CD14-positive monocyte (primary cell): ENCODE measurements around the gene SRPK2. TPM values are rescaled to one million over a fixed set of nuclear protein-coding genes. Genes with fewer than 3 reads are reported as not detected.

Source experiments
- DNase-seq, 3 donors: peaks; one replicate each; pipeline ENCODE4 v3.0.0-alpha.2; 2011 to 2022
- H2AFZ ChIP-seq: 2 replicates; pipeline ENCODE4 v1.6.0; 2012; ENCODE audit warnings: mild to moderate bottlenecking, low read depth, low read length, inconsistent platforms; ENCODE audit not compliant: insufficient read depth, poor library complexity, severe bottlenecking
- H3K27ac ChIP-seq, 2 donors: 1 replicate in 1 of 2; 2 replicates in 1 of 2; pipeline ENCODE4 v1.5.1; 2012 to 2013; ENCODE audit warnings: low read length in 2 of 2, control low read depth in 1 of 2, inconsistent platforms in 1 of 2, low read depth in 1 of 2, mild to moderate bottlenecking in 1 of 2
- H3K27me3 ChIP-seq, 2 donors: one replicate each; pipeline versions ENCODE4 v1.6.0 to v1.6.1; 2011 to 2013; ENCODE audit warnings: low read length in 2 of 2; ENCODE audit not compliant: control insufficient read depth in 2 of 2, insufficient read depth in 2 of 2
- H3K36me3 ChIP-seq, 2 donors: replicated peaks in 1 of 2; 1 replicate in 1 of 2; 2 replicates in 1 of 2; pipeline versions ENCODE4 v1.5.1 to v1.6.1; 2012 to 2013; ENCODE audit warnings: low read length in 2 of 2, control low read depth in 1 of 2, inconsistent platforms in 1 of 2, mild to moderate bottlenecking in 1 of 2; ENCODE audit not compliant: insufficient read depth in 2 of 2, control insufficient read depth in 1 of 2
- H3K4me1 ChIP-seq, 2 donors: 1 replicate in 1 of 2; 2 replicates in 1 of 2; pipeline versions ENCODE4 v1.5.1 to v1.6.1; 2012 to 2013; ENCODE audit warnings: low read length in 2 of 2, control low read depth in 1 of 2, inconsistent platforms in 1 of 2, mild to moderate bottlenecking in 1 of 2, moderate library complexity in 1 of 2; ENCODE audit not compliant: insufficient read depth in 2 of 2, control insufficient read depth in 1 of 2
- H3K4me2 ChIP-seq: replicated peaks from 2 replicates; pipeline ENCODE3; 2012; ENCODE audit warnings: low read length, moderate library complexity, mild to moderate bottlenecking; ENCODE audit not compliant: poor library complexity, severe bottlenecking; ENCODE audit errors: extremely low read depth
- H3K4me3 ChIP-seq, 3 experiments: fragments of 200-600 bp in 1 of 3; sonication (generic) in 1 of 3; replicated peaks in 1 of 3; 1 replicate in 2 of 3; 2 replicates in 1 of 3; pipeline ENCODE4 v1.5.1; 2011 to 2013; ENCODE audit warnings: low read length in 3 of 3, mild to moderate bottlenecking in 3 of 3, control low read depth in 2 of 3, low read depth in 2 of 3, inconsistent platforms in 1 of 3, moderate library complexity in 1 of 3
- H3K79me2 ChIP-seq: 2 replicates; pipeline ENCODE4 v1.6.0; 2012; ENCODE audit warnings: mild to moderate bottlenecking, control low read depth, inconsistent platforms, low read length, moderate library complexity; ENCODE audit not compliant: insufficient read depth
- H3K9ac ChIP-seq: 2 replicates; pipeline ENCODE4 v1.6.0; 2017; ENCODE audit warnings: low read length, mild to moderate bottlenecking; ENCODE audit not compliant: insufficient read depth, poor library complexity, severe bottlenecking
- H3K9me3 ChIP-seq, 2 donors: replicated peaks in 1 of 2; 1 replicate in 1 of 2; 2 replicates in 1 of 2; pipeline versions ENCODE4 v1.5.1 to v1.6.1; 2012 to 2013; ENCODE audit warnings: low read length in 2 of 2, control low read depth in 1 of 2; ENCODE audit not compliant: control insufficient read depth in 1 of 2, insufficient read depth in 1 of 2
- H4K20me1 ChIP-seq: 2 replicates; pipeline ENCODE4 v1.6.0; 2012; ENCODE audit warnings: mild to moderate bottlenecking, low read length, control low read depth, moderate library complexity; ENCODE audit not compliant: insufficient read depth
- H3K27ac Mint-ChIP-seq, 7 donors: one replicate each; pipeline ENCODE4 v1.8.0; 2020; ENCODE audit warnings: mild to moderate bottlenecking in 7 of 7, mixed read lengths in 7 of 7, moderate library complexity in 6 of 7, inconsistent platforms in 2 of 7
- H3K27me3 Mint-ChIP-seq, 3 donors: one replicate each; pipeline ENCODE4 v1.8.0; 2021 to 2022; ENCODE audit warnings: low read depth in 3 of 3, mild to moderate bottlenecking in 3 of 3, mixed read lengths in 3 of 3, moderate library complexity in 3 of 3, inconsistent platforms in 1 of 3
- H3K36me3 Mint-ChIP-seq, 2 donors: one replicate each; pipeline ENCODE4 v1.8.0; 2020; ENCODE audit warnings: mixed read lengths in 2 of 2, inconsistent platforms in 1 of 2, mild to moderate bottlenecking in 1 of 2
- H3K4me1 Mint-ChIP-seq: one replicate; pipeline ENCODE4 v1.8.0; 2020; ENCODE audit warnings: mild to moderate bottlenecking, mixed read lengths
- H3K4me3 Mint-ChIP-seq, 2 donors: one replicate each; pipeline ENCODE4 v1.8.0; 2020; ENCODE audit warnings: mild to moderate bottlenecking in 2 of 2, mixed read lengths in 2 of 2, moderate library complexity in 1 of 2
- H3K9me3 Mint-ChIP-seq, 7 donors: one replicate each; pipeline ENCODE4 v1.8.0; 2020 to 2022; ENCODE audit warnings: mixed read lengths in 7 of 7, mild to moderate bottlenecking in 6 of 7, moderate library complexity in 6 of 7, inconsistent platforms in 2 of 7
- WGBS: methylation state at CpG from one replicate; pipeline ENCODE4 v1.1.5; 2013; ENCODE audit warnings: missing lambda C conversion rate; ENCODE audit not compliant: insufficient coverage; 5-methylcytosine and 5-hydroxymethylcytosine counted together
- intact Hi-C, 2 donors: fragments of 100-400 bp; cut with micrococcal nuclease; formaldehyde crosslinking; loops; one replicate each; pipeline versions ENCODE4 v1.15.0 to v1.15.1; 2023
- polyA plus RNA-seq, 3 donors: library from polyadenylated mRNA; depleted of rRNA in 1 of 3; unstranded in 2 of 3; stranded (reverse) in 1 of 3; fragments of 300-500 nt in 2 of 3; fragments of >200 nt in 1 of 3; fragmentation: Illumina TruSeq in 2 of 3; gene quantifications; 1 replicate in 2 of 3; 2 replicates in 1 of 3; pipeline ENCODE4 v1.2.3, GENCODE V29; 2012 to 2021
- TF ChIP-seq, protein P1 (sequence below): fragments of 200-600 bp; IDR thresholded peaks from one replicate; pipeline ENCODE4 v1.8.0; 2022; ENCODE audit warnings: antibody characterized with exemption, mild to moderate bottlenecking

The SRPK2 gene
- polyA plus RNA-seq, 3 donors, result 12.6 to 37.7 (median 30.0) TPM

DNA sequence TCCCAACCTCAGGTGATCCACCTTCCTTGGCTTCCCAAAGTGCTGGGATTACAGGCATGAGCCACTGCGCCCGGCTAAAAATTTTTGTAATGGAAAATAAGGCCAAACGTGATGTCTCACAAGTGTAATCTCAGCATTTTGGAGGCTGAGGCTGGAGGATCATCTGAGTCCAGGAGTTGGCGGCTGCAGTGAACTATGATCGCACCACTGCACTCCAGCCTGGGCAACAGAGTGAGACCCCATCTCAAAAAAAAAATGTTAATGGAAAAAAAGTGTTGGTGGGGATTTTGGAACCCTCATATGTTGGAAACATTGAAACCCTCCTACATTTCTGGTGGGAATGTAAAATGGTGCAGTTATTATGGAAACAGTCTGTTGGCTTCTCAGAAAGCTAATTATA lies 2.7 kb upstream of the SRPK2 start:
- Mint-ChIP-seq H3K27me3 (peaks cover 0 to 8% (median 8%) of the 10 kb centered on the region in 3 donors), H3K36me3 (peaks cover 0 to 6% of the 10 kb centered on the region in 2 donors), H3K4me1 (peaks cover 16% of the 10 kb centered on the region), H3K27ac (no peak overlapping the region), H3K4me3 (peak overlapping the region in 1 of 2 donors; percentile 15), H3K9me3 (peaks cover 0 to 4% (median 0%) of the 10 kb centered on the region in 7 donors)
- H4K20me1 ChIP-seq, result peaks cover 17% of the 10 kb centered on the region
- peaks cover 0 to 6% of the 10 kb centered on the region in 2 donors for H3K27me3 ChIP-seq
- H3K9ac ChIP-seq, result no peak overlapping the region
- no peak overlapping the region for H3K4me2 ChIP-seq
- no peak overlapping the region for H3K27ac ChIP-seq
- peaks cover 7 to 15% of the 10 kb centered on the region in 2 donors for H3K4me1 ChIP-seq
- no peaks in the 10 kb centered on the region for H3K36me3 ChIP-seq
- H2AFZ ChIP-seq, result no peak overlapping the region
- intact Hi-C loops, result no loop called here
- TF ChIP-seq, protein P1, sequence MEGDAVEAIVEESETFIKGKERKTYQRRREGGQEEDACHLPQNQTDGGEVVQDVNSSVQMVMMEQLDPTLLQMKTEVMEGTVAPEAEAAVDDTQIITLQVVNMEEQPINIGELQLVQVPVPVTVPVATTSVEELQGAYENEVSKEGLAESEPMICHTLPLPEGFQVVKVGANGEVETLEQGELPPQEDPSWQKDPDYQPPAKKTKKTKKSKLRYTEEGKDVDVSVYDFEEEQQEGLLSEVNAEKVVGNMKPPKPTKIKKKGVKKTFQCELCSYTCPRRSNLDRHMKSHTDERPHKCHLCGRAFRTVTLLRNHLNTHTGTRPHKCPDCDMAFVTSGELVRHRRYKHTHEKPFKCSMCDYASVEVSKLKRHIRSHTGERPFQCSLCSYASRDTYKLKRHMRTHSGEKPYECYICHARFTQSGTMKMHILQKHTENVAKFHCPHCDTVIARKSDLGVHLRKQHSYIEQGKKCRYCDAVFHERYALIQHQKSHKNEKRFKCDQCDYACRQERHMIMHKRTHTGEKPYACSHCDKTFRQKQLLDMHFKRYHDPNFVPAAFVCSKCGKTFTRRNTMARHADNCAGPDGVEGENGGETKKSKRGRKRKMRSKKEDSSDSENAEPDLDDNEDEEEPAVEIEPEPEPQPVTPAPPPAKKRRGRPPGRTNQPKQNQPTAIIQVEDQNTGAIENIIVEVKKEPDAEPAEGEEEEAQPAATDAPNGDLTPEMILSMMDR, result no peak
- no peak overlapping the region for H3K4me3 ChIP-seq
- DNase-seq, result no peak
- H3K79me2 ChIP-seq, result peaks cover 17% of the 10 kb centered on the region
- no peaks in the 10 kb centered on the region for H3K9me3 ChIP-seq
- WGBS, result 97% methylated on average over 5 of the region's 5 CpGs

DNA sequence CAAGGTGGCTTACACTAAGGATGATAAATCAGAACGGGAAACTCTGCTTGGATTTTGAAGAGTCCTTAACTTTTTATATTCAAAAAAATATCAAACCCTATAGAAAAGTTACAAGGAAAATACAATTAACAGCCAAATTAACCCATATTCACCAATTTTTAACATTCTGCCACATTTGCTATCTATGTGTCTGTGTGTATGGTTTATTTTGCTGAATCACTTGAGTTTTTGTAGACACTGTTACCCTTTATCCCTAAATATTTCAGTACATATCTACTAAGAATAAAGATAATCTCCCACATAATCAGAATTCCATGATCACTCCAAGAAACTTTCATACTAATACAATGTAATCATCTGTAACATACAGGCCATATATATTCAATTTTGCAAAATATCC lies 1.2 kb upstream of the SRPK2 start:
- Histone ChIP-seq H3K79me2 (peaks cover 29% of the 10 kb centered on the region), H3K9me3 (no peaks in the 10 kb centered on the region), H3K27ac (no peak overlapping the region), H2AFZ (no peak overlapping the region), H3K4me3 (no peak overlapping the region), H4K20me1 (peaks cover 30% of the 10 kb centered on the region), H3K4me2 (no peak overlapping the region), H3K9ac (no peak overlapping the region), H3K4me1 (peaks cover 7 to 15% of the 10 kb centered on the region in 2 donors), H3K36me3 (no peaks in the 10 kb centered on the region), H3K27me3 (peaks cover 0 to 6% of the 10 kb centered on the region in 2 donors)
- Mint-ChIP-seq H3K36me3 (peaks cover 9 to 11% of the 10 kb centered on the region in 2 donors), H3K27ac (no peak overlapping the region), H3K4me3 (no peak overlapping the region), H3K27me3 (peaks cover 0 to 9% (median 8%) of the 10 kb centered on the region in 3 donors), H3K4me1 (peaks cover 14% of the 10 kb centered on the region), H3K9me3 (peaks cover 0 to 4% (median 2%) of the 10 kb centered on the region in 7 donors)
- intact Hi-C loops, result no loop called here
- DNase-seq, result no peak
- TF ChIP-seq, protein P1, result no peak
- no CpG with 5 or more reads among the region's 1 CpG for WGBS
